Chondrocyte (in vitro differentiated cells): ENCODE measurements around the gene MAP2K5. TPM values are rescaled to one million over a fixed set of nuclear protein-coding genes. Genes with fewer than 3 reads are reported as not detected.

ENCODE experiments used
- DNase-seq: peaks from one replicate; pipeline ENCODE4 v3.0.0; 2021; ENCODE audit warnings: mixed read lengths, low spot score
- H3K27ac Mint-ChIP-seq: one replicate; pipeline ENCODE4 v1.8.0; 2021; ENCODE audit warnings: mild to moderate bottlenecking, moderate library complexity, mixed read lengths; ENCODE audit not compliant: unreplicated experiment
- H3K27me3 Mint-ChIP-seq: 2 replicates; pipeline ENCODE4 v1.8.0; 2021; ENCODE audit warnings: low read depth, mixed read lengths
- H3K36me3 Mint-ChIP-seq: 2 replicates; pipeline ENCODE4 v1.8.0; 2021; ENCODE audit warnings: low read depth, mixed read lengths
- H3K4me1 Mint-ChIP-seq: 2 replicates; pipeline ENCODE4 v1.8.0; 2021; ENCODE audit warnings: low read depth, mild to moderate bottlenecking, mixed read lengths
- H3K4me3 Mint-ChIP-seq: one replicate; pipeline ENCODE4 v1.8.0; 2021; ENCODE audit warnings: mild to moderate bottlenecking, moderate library complexity, mixed read lengths; ENCODE audit not compliant: unreplicated experiment
- H3K9me3 Mint-ChIP-seq: 2 replicates; pipeline ENCODE4 v1.8.0; 2021; ENCODE audit warnings: low read depth, mixed read lengths
- total RNA-seq: library from RNA; stranded (reverse); gene quantifications from 3 replicates; pipeline ENCODE4 v1.2.1, GENCODE V29; 2021
- TF ChIP-seq, protein P1 (sequence below): fragments of 200-600 bp; sonication (generic); IDR thresholded peaks from 2 replicates; pipeline ENCODE4 v1.5.0; 2021; ENCODE audit warnings: antibody characterized with exemption, mild to moderate bottlenecking, moderate library complexity

Gene MAP2K5
- total RNA-seq, 1 donor from 2014 or later: 14.0 TPM

GRCh38 chr15:67766968-67767367 lies 224.5 kb downstream of the MAP2K5 start:
- no peaks in the 10 kb centered on the region for H3K27me3 Mint-ChIP-seq
- TF ChIP-seq, protein P1, sequence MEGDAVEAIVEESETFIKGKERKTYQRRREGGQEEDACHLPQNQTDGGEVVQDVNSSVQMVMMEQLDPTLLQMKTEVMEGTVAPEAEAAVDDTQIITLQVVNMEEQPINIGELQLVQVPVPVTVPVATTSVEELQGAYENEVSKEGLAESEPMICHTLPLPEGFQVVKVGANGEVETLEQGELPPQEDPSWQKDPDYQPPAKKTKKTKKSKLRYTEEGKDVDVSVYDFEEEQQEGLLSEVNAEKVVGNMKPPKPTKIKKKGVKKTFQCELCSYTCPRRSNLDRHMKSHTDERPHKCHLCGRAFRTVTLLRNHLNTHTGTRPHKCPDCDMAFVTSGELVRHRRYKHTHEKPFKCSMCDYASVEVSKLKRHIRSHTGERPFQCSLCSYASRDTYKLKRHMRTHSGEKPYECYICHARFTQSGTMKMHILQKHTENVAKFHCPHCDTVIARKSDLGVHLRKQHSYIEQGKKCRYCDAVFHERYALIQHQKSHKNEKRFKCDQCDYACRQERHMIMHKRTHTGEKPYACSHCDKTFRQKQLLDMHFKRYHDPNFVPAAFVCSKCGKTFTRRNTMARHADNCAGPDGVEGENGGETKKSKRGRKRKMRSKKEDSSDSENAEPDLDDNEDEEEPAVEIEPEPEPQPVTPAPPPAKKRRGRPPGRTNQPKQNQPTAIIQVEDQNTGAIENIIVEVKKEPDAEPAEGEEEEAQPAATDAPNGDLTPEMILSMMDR: no peak
- no peaks in the 10 kb centered on the region for H3K4me1 Mint-ChIP-seq
- H3K36me3 Mint-ChIP-seq: peaks cover 4% of the 10 kb centered on the region
- no peak for DNase-seq
- no peak overlapping the region for H3K27ac Mint-ChIP-seq
- no peak overlapping the region for H3K4me3 Mint-ChIP-seq
- H3K9me3 Mint-ChIP-seq: no peaks in the 10 kb centered on the region

- Mint-ChIP-seq H3K4me1 (no peaks in the 10 kb centered on the region), H3K27me3 (no peaks in the 10 kb centered on the region), H3K4me3 (no peak overlapping the region), H3K9me3 (no peaks in the 10 kb centered on the region), H3K36me3 (peaks cover 2% of the 10 kb centered on the region), H3K27ac (no peak overlapping the region)
- TF ChIP-seq, protein P1: no peak
- no peak for DNase-seq
Observed at GRCh38 chr15:67768313-67768977, 225.9 kb downstream of the MAP2K5 start.

GRCh38 chr15:67769497-67770357 lies 227.2 kb downstream of the MAP2K5 start:
- Mint-ChIP-seq H3K27me3 (no peaks in the 10 kb centered on the region), H3K9me3 (no peaks in the 10 kb centered on the region), H3K4me1 (no peaks in the 10 kb centered on the region), H3K27ac (no peak overlapping the region), H3K4me3 (no peak overlapping the region), H3K36me3 (peaks cover 2% of the 10 kb centered on the region)
- no peak for DNase-seq
- TF ChIP-seq, protein P1: no peak

DNA sequence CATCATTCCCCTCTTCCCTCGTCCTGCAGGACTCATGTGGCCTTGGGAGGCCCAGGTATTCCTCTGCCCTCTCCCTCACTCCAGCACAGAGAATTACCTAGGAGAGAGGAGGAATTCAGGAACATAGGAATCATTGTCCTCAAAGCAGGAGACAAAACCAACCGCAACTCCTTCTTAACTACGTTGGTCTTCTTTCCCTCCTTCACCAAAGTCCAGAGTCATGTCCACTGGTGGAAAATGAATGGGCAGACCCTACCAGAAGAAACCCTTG lies 227.8 kb downstream of the MAP2K5 start:
- TF ChIP-seq, protein P1: no peak
- Mint-ChIP-seq H3K36me3 (peaks cover 2% of the 10 kb centered on the region), H3K27me3 (no peaks in the 10 kb centered on the region), H3K27ac (no peak overlapping the region), H3K4me3 (no peak overlapping the region), H3K4me1 (no peaks in the 10 kb centered on the region), H3K9me3 (no peaks in the 10 kb centered on the region)
- no peak for DNase-seq

- no peak overlapping the region for H3K4me3 Mint-ChIP-seq
- no peaks in the 10 kb centered on the region for H3K9me3 Mint-ChIP-seq
- peaks cover 5% of the 10 kb centered on the region for H3K36me3 Mint-ChIP-seq
- TF ChIP-seq, protein P1: no peak
- H3K27ac Mint-ChIP-seq: no peak overlapping the region
- no peaks in the 10 kb centered on the region for H3K27me3 Mint-ChIP-seq
- no peaks in the 10 kb centered on the region for H3K4me1 Mint-ChIP-seq
- DNase-seq: no peak
Observed at GRCh38 chr15:67771189-67771800, 228.8 kb downstream of the MAP2K5 start.
